D721Med (cell line): Measurements from ENCODE around the gene LMO7.
A peak's percentile ranks its signal among the peaks of the same experiment; 100 is the strongest.
"Not testable (repeated sequence)": the region's sequence is repeated elsewhere in the genome, so short reads cannot be mapped to it uniquely, and the experiment has no call there.

Experiments used
- DNase-seq: peaks from one replicate; pipeline ENCODE4 v3.0.0; 2011; ENCODE audit warnings: low spot score; ENCODE audit not compliant: insufficient read length
- FAIRE-seq: peaks from 2 replicates; lab custom pipeline; 2011; peaks lifted over from hg19 to GRCh38; lab: Jason Lieb, UNC
- TF ChIP-seq, protein P1 (sequence below): IDR thresholded peaks from 2 replicates; pipeline ENCODE4 v1.5.1; 2012; ENCODE audit warnings: mild to moderate bottlenecking, control low read depth; ENCODE audit not compliant: insufficient read depth; ENCODE audit errors: missing control alignments

The LMO7 gene

DNA sequence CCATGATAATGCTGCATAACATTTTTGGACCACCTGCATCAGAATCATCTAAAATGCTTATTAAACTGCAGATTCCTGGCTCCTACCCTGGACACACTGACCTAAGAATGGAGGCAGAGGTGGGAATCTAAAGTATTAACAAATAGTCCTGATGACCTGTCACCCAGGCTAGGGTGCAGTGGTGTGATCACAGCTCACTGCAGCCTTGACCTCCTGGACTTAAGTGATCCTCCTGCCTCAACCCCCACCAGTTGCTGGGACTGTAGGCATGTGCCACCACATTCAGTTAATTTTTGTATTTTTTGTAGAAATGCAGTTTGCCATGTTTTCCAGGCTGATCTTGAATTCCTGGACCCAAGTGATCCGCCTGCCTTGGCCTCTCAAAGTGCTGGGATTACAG, 43.3 kb downstream of the LMO7 start:
- no peak for DNase-seq
- TF ChIP-seq, protein P1, sequence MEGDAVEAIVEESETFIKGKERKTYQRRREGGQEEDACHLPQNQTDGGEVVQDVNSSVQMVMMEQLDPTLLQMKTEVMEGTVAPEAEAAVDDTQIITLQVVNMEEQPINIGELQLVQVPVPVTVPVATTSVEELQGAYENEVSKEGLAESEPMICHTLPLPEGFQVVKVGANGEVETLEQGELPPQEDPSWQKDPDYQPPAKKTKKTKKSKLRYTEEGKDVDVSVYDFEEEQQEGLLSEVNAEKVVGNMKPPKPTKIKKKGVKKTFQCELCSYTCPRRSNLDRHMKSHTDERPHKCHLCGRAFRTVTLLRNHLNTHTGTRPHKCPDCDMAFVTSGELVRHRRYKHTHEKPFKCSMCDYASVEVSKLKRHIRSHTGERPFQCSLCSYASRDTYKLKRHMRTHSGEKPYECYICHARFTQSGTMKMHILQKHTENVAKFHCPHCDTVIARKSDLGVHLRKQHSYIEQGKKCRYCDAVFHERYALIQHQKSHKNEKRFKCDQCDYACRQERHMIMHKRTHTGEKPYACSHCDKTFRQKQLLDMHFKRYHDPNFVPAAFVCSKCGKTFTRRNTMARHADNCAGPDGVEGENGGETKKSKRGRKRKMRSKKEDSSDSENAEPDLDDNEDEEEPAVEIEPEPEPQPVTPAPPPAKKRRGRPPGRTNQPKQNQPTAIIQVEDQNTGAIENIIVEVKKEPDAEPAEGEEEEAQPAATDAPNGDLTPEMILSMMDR: no peak
- FAIRE-seq: no peak

DNA sequence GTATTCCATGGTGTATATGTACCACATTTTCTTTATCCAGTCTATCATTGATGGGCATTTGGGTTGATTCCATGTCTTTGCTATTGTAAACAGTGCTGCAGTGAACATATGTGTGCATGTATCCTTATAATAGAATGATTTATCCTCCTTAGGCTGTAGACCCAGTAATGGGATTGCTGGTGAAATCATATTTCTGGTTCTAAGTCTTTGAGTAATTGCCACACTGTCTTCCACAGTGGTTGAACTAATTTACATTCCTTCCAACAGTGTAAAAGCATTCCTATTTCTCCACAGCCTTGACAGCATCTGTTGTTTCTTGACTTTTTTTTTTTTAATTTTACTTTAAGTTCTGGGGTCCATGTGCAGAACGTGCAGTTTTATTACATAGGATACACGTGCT, 44.1 kb downstream of the LMO7 start:
- not testable (repeated sequence) for DNase-seq, FAIRE-seq

DNA sequence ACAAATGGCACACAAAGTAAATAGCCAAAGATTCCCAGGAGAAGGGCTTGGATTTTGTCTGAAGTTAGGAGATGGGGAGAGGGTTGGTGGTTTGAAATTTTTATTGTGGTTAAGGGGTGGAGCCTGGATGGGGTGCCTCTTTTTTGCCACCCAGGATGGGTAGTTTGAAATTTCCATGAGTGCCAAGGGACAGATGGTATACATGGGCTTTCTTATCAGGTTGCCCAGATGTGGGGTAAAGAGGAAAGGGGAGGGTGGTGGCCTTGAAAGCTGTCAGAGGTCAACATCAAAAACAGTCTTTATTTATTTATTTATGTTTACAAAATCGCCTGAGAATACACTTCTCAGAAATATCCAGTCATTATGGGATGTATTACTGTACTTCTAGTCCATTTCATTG, 46.2 kb downstream of the LMO7 start:
- TF ChIP-seq, protein P1: no peak
- DNase-seq (no peak), FAIRE-seq (no peak)

DNA sequence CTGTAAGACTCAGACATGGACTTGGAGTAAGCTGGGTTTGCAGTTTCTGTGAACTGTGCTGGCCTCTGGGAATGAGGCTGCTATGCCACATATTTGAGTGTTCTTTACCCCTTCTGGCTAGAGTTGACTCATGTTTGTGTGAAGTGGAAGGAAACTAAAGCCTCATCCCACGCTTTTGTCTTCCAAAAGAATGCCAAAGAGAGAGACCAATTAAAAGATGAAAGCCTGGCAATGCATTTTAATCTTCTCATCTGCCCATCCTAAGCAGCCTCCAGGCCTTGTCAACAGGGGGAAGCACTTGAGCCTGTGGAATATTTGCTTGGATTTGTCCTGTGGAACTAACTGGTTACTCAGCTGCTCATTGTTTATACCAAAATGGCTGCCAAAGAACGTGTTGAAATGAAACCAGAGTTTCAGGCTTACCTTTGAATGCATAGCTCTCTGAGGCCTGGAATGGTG, 49.1 kb downstream of the LMO7 start:
- DNase-seq (no peak), FAIRE-seq (no peak)
- TF ChIP-seq, protein P1: peak; percentile 18

DNA sequence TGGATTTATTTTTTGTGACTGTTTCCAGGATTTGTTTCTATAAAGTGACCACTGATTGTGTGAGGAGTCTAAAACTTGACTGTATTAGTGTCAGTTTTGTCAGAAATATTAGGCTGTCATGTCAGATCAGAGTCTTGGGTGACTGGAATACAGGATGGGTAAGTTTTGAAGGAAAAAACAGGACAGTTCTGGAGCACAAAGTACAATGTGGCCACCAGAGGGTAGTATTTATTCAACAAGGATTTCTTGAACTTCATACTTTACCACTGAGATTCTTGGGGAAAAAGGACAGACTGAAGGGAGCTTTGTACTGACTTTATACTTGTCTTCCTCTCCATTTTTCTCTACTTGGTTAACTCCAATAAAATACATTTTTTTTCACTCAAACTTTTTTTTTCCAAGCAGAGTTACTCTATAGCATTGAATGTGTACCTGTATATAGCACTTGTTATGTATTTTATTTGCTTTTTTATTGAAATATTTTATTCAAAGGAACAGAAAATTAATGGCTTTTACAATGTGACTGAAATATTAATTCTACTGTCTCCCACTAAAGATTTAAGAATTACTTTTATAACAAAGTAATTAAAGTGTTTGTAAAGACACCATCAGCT, 51.1 kb downstream of the LMO7 start:
- DNase-seq: no peak
- TF ChIP-seq, protein P1: peak; percentile 24
- no peak for FAIRE-seq

DNA sequence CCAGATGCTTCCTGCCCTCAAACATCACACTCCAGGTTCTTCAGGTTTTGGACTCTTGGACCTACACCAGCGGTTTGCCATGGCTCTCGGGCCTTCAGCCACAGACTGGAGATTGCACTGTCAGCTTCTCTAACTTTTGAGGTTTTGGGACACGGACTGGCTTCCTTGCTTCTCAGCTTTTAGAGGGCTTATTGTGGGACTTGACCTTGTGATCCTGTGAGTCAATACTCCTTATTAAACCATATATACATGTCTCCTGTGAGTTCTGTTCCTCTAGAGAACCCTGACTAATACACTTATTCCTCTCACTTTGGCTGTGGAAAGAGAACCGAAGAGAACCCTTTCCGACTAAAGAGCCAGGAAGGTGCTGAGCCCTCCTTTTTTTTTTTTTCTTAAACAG, 53.6 kb downstream of the LMO7 start:
- TF ChIP-seq, protein P1: no peak
- no peak for DNase-seq
- FAIRE-seq: no peak

DNA sequence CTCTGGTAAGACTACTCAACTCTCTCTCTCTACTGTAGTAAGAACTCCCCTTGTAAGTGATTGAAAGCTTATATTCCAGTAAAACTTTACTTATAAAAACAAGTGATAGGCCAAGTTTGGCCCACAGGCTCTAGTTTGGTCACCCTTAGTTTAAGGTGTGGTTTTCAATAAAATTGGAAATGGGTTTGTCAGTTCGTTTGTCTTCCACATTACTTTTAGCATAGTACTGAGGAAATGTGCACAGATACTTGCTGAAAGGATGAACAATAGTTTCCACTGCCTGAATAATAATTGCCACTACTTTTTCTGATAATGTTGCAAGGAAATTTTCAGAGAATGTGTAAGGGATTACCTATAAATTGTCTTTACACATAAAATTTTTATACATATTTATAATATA, 54.5 kb downstream of the LMO7 start:
- no peak for FAIRE-seq
- DNase-seq: no peak
- TF ChIP-seq, protein P1: no peak
